ENCODE data around the gene TSPAN18. TPM values are rescaled to one million over a fixed set of nuclear protein-coding genes. Genes with fewer than 3 reads are reported as not detected.

Gene TSPAN18
- polyA plus RNA-seq, 1 experiment, result 0.98 TPM

- TF ChIP-seq CTCF (IDR thresholded peaks at IDR 0.05; ENCODE audit: low read depth, low read length), result no peak
- H3K27me3 ChIP-seq (ENCODE audit: control insufficient read depth, insufficient read depth, low read length), result peaks cover 11% of the 10 kb centered on the region
- POLR2A ChIA-PET, result no interaction called here
- DNase-seq (ENCODE audit: low read depth, low spot score), result no peak
- H3K9me3 ChIP-seq (ENCODE audit: control insufficient read depth, insufficient read depth, low read length), result no peaks in the 10 kb centered on the region
- CTCF ChIA-PET, result no interaction called here
- H3K27ac ChIP-seq (ENCODE audit: low read depth, low read length), result no peak overlapping the region
- no peak overlapping the region for H3K4me3 ChIP-seq (ENCODE audit: low read depth, low read length)
These were observed 246.1 kb downstream of the TSPAN18 start for GRCh38 chr11:44972746-44973435.

- Histone ChIP-seq H3K4me3 (ENCODE audit: low read depth, low read length) (no peak overlapping the region), H3K9me3 (ENCODE audit: control insufficient read depth, insufficient read depth, low read length) (no peaks in the 10 kb centered on the region), H3K27ac (ENCODE audit: low read depth, low read length) (no peak overlapping the region), H3K27me3 (ENCODE audit: control insufficient read depth, insufficient read depth, low read length) (peaks cover 11% of the 10 kb centered on the region)
- no peak for DNase-seq (ENCODE audit: low read depth, low spot score)
- no peak for TF ChIP-seq CTCF (IDR thresholded peaks at IDR 0.05; ENCODE audit: low read depth, low read length)
- CTCF ChIA-PET, result interaction anchor here (0.5 kb wide), 1 partner anchor 437 kb away, joined by 4 read pairs; no protein-coding TSS in a partner anchor
- POLR2A ChIA-PET, result no interaction called here
These were observed 247.1 kb downstream of the TSPAN18 start for GRCh38 chr11:44973632-44974401.

- ChIA-PET CTCF (interaction anchor here (0.5 kb wide), 1 partner anchor 438 kb away, joined by 4 read pairs; no protein-coding TSS in a partner anchor), POLR2A (no interaction called here)
- Histone ChIP-seq H3K27me3 (ENCODE audit: control insufficient read depth, insufficient read depth, low read length) (peaks cover 15% of the 10 kb centered on the region), H3K4me3 (ENCODE audit: low read depth, low read length) (no peak overlapping the region), H3K9me3 (ENCODE audit: control insufficient read depth, insufficient read depth, low read length) (no peaks in the 10 kb centered on the region), H3K27ac (ENCODE audit: low read depth, low read length) (no peak overlapping the region)
- DNase-seq (ENCODE audit: low read depth, low spot score), result no peak
- TF ChIP-seq CTCF (IDR thresholded peaks at IDR 0.05; ENCODE audit: low read depth, low read length), result no peak
These were observed 247.7 kb downstream of the TSPAN18 start for GRCh38 chr11:44974402-44975000.

- Histone ChIP-seq H3K4me3 (ENCODE audit: low read depth, low read length) (no peak overlapping the region), H3K27me3 (ENCODE audit: control insufficient read depth, insufficient read depth, low read length) (peaks cover 9% of the 10 kb centered on the region), H3K9me3 (ENCODE audit: control insufficient read depth, insufficient read depth, low read length) (no peaks in the 10 kb centered on the region), H3K27ac (ENCODE audit: low read depth, low read length) (no peak overlapping the region)
- TF ChIP-seq CTCF (IDR thresholded peaks at IDR 0.05; ENCODE audit: low read depth, low read length), result no peak
- no peak for DNase-seq (ENCODE audit: low read depth, low spot score)
- CTCF ChIA-PET, result interaction anchor here (1.0 to 1.6 kb wide), 4 partner anchors 41 to 129 kb away, joined by 3 to 6 read pairs (median 4); no protein-coding TSS in a partner anchor
- POLR2A ChIA-PET, result no interaction called here
These were observed 249.8 kb downstream of the TSPAN18 start for GRCh38 chr11:44976576-44976975.
